GM12874 (cell line): ENCODE measurements around the gene ANKRD23.

Experiments
- TF ChIP-seq, protein P1 (sequence below): IDR thresholded peaks from 2 replicates; pipeline ENCODE4 v1.5.1; 2011; ENCODE audit warnings: low read depth, mild to moderate bottlenecking, control low read depth, low read length, moderate library complexity; ENCODE audit not compliant: insufficient read depth

Gene ANKRD23

DNA sequence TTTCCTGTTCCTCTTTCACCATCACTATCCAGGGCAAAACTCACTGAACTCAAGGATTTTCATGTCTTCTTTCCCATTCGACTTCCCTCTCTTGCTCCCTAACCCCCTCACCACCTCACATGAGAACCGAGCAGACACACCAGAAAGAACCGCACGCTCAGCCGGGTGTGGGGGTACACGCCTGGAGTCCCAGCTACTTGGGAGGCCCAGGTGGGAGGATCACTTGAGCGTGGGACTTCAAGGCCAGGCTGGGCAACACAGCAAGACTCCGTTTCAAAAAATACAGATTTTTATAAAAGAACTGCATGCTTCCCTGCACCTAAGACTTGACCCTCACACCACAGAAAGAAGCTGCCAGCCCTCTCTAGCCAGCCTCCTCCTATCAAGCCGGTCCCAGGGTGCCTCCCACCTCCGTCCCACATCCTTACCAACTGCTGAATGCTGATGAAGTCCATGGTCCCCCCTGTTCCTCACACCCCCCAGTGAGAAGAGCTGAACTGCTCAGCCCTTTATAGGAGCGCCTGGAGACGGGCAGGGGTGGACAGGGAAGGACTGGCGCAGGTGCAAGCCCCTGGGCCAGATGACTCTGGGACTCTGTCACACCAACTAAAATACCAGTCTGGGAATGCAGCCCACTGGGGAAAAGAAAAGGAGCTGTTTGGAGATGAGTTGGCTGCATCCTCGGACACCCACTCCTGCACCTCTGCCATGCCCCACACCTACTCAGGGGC lies at the start of gene ANKRD23:
Gene ANKRD23, minus strand, starts transcription at position 484 of the 731 bp plus-strand sequence. Its CDS starts 29 bp downstream, at position 455.
- TF ChIP-seq, protein P1, sequence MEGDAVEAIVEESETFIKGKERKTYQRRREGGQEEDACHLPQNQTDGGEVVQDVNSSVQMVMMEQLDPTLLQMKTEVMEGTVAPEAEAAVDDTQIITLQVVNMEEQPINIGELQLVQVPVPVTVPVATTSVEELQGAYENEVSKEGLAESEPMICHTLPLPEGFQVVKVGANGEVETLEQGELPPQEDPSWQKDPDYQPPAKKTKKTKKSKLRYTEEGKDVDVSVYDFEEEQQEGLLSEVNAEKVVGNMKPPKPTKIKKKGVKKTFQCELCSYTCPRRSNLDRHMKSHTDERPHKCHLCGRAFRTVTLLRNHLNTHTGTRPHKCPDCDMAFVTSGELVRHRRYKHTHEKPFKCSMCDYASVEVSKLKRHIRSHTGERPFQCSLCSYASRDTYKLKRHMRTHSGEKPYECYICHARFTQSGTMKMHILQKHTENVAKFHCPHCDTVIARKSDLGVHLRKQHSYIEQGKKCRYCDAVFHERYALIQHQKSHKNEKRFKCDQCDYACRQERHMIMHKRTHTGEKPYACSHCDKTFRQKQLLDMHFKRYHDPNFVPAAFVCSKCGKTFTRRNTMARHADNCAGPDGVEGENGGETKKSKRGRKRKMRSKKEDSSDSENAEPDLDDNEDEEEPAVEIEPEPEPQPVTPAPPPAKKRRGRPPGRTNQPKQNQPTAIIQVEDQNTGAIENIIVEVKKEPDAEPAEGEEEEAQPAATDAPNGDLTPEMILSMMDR: no peak

DNA sequence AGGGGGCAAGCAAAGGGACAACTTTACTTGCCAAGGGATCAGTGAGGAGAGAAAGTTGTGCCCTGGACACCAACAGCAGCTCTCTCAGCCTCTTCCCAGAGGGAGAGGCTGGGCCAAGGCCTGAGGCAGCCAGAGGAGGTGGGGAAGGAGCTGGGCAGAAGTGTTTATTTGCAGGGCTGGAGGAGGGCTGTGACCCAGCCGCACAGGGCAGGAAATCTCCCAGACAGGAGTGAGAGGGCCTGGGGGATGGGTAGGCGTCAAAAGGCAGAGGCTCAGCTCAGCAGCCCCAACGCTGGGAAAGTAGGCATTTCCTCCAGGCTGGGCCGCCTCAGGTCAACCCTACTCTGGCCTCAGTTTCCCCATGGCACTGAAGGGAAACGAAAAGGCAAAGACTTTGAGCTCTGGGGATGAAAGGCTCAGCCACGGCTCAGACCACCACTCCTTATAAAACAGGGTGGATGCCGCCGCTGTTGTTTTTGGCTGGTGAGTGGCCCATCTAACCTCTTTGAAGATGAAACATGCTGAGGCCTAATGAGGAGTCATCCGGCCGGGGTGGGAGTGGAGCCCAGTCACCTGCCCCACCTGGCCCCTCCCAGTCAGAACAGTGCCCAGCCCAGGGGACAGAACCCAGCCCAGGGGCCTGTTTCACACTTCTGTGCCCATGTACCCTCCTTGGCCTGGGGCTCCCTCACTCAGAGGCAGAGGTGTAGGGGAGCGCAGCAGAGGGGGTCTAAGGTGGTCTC lies 47.9 kb upstream of the ANKRD23 start:
- TF ChIP-seq, protein P1: no peak

DNA sequence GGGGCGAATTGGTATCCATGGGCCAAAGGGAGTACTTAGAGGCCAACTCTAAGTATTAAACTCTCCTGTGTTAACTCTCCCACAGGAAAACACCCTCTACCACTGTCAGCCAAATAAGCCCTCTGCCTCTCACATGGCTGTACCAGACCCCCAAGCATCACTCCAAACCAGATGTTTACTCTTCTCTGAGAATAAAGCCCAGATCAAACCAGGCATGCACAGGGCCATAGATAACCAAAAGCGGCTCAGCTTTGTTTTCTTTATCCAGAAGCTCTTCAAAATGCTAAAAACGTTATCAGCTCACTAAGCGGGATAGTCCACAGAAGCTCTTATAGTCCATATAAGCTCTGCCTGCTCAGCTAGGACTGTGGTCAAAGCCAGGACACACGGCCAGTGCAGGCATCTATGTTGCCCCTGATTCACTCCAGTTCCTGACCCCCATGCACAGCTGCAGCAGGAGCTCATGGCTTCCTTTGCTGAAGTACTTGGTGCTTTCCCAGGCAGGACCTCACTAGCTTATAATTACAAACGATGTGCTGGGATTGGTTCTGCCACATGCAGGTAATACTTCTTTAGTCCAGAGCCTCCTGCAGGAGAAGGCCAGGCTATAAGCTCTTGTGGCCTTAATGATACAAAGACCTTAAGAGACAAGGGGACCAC lies 47.0 kb upstream of the ANKRD23 start:
- TF ChIP-seq, protein P1: no peak

DNA sequence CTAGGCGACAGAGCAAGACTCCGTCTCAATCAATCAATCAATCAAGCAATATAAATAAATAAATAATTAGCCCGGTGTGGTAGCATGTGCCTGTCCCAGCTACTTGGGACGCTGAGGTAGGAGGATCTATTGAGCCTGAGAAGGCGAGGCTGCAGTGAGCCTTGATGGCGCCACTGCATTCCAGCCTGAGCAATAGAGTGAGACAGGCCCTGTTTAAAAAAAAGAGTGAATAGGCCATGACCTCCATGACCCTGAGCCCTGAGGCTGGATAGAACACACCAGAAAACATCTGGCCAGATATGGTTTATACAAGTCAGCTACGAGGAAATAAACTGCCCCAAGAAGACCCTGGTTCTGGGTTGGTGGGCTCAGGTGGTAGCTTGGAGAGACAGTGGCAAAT lies 46.4 kb upstream of the ANKRD23 start:
- TF ChIP-seq, protein P1: no peak

DNA sequence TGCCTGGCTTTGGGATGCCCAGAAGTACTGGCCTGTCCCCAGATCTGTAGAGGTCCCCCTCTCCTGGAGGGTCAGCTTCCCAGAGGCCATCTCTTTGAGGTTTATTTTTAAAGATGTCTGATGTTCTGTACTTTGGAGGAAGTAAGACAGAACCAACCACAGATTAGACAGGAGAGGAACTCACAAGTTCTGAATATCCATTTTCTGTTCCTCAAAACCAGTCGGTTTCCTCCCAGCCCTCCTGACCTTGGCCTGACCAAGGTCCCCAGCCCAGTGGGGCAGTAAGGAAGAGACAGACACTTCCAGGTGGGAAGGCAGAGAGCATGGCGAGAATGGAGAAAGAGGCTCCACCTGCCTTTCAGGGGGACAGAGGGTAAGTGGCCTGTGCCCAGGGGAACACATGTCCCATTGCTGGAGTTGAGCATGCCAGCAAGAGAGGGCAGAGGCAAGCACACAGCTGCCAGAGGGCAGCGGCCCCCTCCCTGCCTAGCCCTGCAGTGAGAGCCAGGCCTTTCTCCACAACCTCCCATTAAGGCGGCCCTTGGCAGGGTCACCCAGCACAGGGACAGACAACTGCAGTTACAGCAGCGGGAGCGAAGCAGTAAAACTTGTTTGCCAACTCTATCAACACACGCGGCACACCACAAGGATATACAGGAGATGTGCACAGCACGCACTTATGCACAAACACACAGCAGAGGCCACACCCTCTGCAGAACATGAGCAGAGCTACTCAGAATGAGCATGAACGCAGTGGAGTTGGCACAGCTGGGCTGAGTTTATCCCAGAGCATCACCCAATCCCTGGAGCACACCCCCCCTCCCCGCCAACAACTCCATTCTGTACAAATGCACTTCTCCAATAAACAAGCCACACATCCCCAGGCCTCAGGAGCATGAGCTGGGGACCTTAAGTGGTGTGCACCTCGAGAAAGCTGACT lies 44.5 kb upstream of the ANKRD23 start:
- TF ChIP-seq, protein P1: no peak

DNA sequence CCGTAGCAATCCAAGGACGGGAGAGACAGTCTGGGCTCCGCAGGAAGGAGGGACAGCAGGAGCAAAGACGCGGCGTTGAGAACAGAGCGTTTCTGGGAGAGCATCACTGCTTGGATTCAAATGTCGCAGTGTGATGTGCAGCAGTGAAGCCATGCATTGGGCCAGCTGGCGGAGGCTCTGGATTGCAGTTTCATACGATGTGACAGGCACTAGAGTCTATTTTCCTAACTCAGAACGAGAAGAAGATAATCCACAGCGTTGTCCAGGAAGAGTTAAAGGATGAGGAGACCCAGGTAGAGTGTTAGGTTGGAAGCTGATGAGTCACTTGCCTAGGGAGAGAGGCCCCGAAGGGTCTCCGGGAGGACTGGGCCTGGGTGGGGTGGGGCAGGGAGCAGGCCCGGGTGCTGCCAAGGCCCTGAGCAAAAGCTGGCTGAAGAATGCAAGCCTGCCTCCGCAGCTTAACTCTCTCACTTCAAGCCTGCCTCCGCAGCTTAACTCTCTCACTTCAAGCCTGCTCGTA lies 43.7 kb upstream of the ANKRD23 start:
- TF ChIP-seq, protein P1: no peak
